HG03521 (cell line): ENCODE results near the gene PLP2.

Experiments
- ATAC-seq: cut with Tn5 transposase; IDR thresholded peaks from one replicate; pipeline ENCODE4 v1.9.1; 2021; ENCODE audit warnings: mild to moderate bottlenecking, moderate library complexity; ENCODE audit not compliant: unreplicated experiment

Gene PLP2

GRCh38 chrX:49208399-49208798, 36.7 kb downstream of the PLP2 start:
- ATAC-seq = no peak

GRCh38 chrX:49209434-49210251, 37.9 kb downstream of the PLP2 start:
- no peak for ATAC-seq

GRCh38 chrX:49210406-49210805, 38.7 kb downstream of the PLP2 start:
- ATAC-seq = no peak

GRCh38 chrX:49211074-49211473, 39.4 kb downstream of the PLP2 start:
- ATAC-seq = no peak

GRCh38 chrX:49212209-49212608, 40.5 kb downstream of the PLP2 start:
- ATAC-seq = no peak

- ATAC-seq = no peak
These were observed 41.2 kb downstream of the PLP2 start for GRCh38 chrX:49212861-49213260.

GRCh38 chrX:49214416-49214815, 42.7 kb downstream of the PLP2 start:
- ATAC-seq = no peak

GRCh38 chrX:49214996-49215526, 43.4 kb downstream of the PLP2 start:
- ATAC-seq = no peak

GRCh38 chrX:49220100-49220499, 48.4 kb downstream of the PLP2 start:
- ATAC-seq = no peak

GRCh38 chrX:49221868-49222267, 50.2 kb downstream of the PLP2 start:
- ATAC-seq = no peak
